ENCODE measurements around the gene HS6ST2. TPM values are rescaled to one million over a fixed set of nuclear protein-coding genes. Genes with fewer than 3 reads are reported as not detected.

Gene HS6ST2
- total RNA-seq, 1 donor from 2014 or later, result 0.08 TPM

DNA sequence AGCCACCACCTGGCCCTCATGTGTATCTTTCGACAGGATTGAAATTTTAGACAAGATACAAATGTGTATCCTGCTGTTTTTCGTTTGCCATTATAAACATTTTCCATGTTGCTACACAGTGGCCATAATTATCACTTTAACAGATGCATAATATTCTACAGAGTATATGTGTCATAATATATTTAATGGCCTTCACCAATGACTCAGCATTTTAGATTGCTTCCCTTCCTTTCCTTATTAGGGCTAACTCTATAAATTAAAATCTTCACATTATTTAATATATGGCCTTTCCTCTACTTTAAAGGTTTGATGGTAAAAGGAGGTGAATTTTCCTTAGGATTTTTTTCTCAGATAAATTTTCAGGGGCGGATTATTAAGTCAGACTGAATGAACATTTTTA lies 97.4 kb downstream of the HS6ST2 start:
- intact Hi-C loops (cut with DNase I), result no loop called here
- DNase-seq (ENCODE audit: missing footprints) (no peak), ATAC-seq (no peak)

- DNase-seq (ENCODE audit: missing footprints) (no peak), ATAC-seq (no peak)
- intact Hi-C loops (cut with DNase I), result no loop called here
These were observed 98.2 kb downstream of the HS6ST2 start for GRCh38 chrX:132860200-132860599.

GRCh38 chrX:132858018-132858417 lies 100.4 kb downstream of the HS6ST2 start:
- DNase-seq (ENCODE audit: missing footprints) (no peak), ATAC-seq (no peak)
- intact Hi-C loops (cut with DNase I), result no loop called here

- ATAC-seq, result no peak
- no peak for DNase-seq (ENCODE audit: missing footprints)
- intact Hi-C loops (cut with DNase I), result no loop called here
These were observed 102.6 kb downstream of the HS6ST2 start for GRCh38 chrX:132855780-132856341.

DNA sequence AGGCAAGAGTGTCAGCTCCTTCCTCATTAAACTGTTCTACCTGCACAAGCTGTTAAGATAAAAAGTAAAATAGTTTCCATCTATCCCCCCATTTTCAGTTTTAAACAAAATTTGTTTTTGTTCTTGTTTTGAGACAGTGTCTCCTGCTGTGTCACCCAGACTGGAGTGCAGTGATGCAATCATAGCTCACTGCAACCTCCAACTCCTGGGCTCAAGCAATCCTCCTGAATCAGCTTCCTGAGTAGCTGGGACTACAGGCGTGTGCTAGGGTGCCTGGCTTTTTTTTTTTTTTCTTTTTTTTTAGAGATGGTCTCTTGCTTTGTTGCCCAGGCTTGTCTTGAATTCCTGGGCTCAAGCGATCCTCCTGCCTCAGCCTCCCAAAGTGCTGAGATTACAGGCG lies 105.4 kb downstream of the HS6ST2 start:
- intact Hi-C loops (cut with DNase I), result no loop called here
- ATAC-seq, result no peak
- no peak for DNase-seq (ENCODE audit: missing footprints)

DNA sequence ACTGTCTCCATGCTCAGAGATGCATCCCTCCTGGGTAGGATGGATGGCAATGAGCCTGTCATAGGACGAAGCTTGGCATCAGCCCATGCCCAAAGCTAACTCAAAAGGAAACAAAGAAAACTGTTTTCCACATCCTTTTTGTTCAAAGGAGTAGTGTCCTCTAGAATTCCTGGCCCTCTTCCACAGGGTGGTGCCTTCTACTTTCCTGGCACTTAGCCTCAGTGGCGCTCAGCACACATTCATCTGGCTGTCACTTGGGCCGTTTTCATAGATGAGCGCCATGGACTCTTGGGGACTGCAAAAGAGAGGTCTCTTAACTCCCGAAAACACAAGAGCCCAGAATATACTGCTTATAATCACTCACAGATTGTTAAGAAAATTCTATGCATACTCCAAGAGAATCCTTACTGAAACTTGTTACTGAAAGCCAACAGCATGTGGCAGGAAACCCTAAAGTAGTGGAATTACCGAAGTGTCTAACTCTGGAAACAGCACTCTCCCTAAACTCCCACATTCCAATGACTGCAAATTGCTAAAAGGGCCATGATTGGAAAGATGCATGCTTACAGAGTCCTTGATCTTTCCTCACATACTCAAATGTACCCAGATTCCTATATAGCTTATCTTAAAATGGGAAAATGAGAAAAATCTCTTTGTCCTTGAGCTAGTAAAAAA lies 110.0 kb downstream of the HS6ST2 start:
- intact Hi-C loops (cut with DNase I), result no loop called here
- ATAC-seq, result no peak
- DNase-seq (ENCODE audit: missing footprints), result no peak

- DNase-seq (ENCODE audit: missing footprints), result no peak
- intact Hi-C loops (cut with DNase I), result no loop called here
- no peak for ATAC-seq
These were observed 115.1 kb downstream of the HS6ST2 start for GRCh38 chrX:132843363-132843762.

DNA sequence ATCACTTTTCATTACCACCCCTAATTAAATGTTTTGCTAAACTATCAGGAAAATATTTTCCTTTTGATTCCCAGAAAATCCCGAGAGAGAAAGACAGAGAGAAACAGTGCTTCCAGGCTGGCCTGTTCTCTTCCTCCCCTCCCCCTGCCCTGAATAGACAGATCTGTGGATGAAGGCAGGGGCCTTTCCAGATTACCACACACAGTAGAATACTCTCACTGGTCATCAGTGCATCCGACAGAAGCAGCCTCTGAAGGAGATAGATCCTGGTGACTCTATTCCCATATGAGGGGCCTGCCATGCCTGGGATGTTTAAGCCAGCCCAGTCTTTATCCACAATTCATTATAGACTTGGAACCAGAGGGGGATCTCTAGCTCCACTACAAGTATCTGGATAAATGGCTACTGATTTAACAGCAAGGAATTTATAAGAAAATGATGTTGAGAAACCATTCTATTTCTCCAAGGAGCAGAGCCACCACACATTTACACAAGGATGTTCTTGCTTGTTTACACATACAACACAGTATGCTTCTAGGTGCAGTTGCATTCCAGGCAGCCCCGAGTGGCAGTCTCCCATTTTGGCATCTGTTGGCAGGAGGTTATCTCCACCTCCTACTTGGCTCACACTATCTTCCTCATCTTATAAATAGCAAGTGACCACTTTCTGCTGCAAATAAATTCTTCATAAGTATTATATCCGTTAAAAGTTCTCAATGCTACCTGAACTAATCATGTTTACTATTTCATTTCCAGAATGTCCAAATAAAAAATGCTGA lies 115.8 kb downstream of the HS6ST2 start:
- ATAC-seq, result no peak
- DNase-seq (ENCODE audit: missing footprints), result no peak
- intact Hi-C loops (cut with DNase I), result no loop called here

DNA sequence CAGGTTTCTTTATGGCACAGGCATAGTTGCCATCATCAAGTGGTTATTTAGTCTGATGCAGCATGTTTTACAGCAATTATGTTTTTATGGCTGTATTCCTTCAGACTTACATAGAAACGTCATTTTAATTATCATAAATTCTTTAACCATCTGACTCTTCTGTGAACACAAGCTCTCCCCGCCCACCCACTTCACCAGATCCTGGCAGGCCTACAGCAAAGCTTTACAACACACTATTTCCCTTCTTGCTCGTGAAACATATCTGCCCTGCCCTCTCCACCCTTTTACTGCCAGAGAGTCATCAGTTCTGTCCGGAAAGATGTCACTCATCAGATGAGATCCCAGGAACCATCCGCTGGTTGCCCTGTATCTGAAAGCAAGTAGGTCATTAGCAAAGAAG lies 120.5 kb downstream of the HS6ST2 start:
- intact Hi-C loops (cut with DNase I), result no loop called here
- DNase-seq (ENCODE audit: missing footprints) (no peak), ATAC-seq (no peak)

- intact Hi-C loops (cut with DNase I), result no loop called here
- DNase-seq (ENCODE audit: missing footprints), result no peak
- ATAC-seq, result no peak
These were observed 121.3 kb downstream of the HS6ST2 start for GRCh38 chrX:132837126-132837525.

GRCh38 chrX:132836471-132836870 lies 122.0 kb downstream of the HS6ST2 start:
- no peak for DNase-seq (ENCODE audit: missing footprints)
- intact Hi-C loops (cut with DNase I), result no loop called here
- no peak for ATAC-seq

DNA sequence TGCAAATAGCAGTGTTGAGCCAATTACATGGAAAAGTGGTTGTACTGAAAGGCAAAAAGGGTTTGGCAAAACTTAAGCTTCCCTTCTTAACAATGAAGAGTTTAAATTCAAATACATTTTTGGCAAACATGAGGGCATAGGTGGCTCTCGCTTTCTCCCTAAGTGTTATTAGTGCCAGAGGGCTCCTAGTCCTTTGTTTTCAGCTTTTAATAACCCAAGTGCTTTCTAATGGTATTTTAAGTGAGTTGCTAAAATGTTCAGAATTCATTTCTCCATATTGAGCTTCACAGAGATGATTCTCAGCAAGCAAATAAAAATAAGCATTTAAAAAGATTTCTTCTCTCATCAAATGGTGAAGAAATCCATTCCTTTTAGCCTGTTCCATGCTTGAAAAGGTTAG lies 123.7 kb downstream of the HS6ST2 start:
- intact Hi-C loops (cut with DNase I), result no loop called here
- ATAC-seq (no peak), DNase-seq (ENCODE audit: missing footprints) (no peak)

DNA sequence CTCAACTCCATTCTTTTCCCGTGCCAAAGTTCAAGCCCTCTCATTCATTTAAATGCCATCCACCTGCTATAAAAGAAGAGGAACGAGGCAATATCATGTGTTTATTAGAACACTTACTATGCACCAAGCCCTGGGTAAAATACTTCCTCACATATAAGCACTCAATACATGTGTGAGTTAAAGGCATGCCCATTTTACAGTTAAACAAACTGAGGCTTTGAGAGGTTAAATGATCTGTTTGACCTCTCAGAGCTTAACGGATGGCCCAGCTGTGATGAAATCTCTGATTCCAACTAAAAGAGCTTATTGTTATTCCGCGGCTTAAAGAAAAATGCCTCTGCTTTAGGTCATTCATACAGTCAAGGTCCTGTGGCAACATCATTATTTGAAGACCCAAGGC lies 124.3 kb downstream of the HS6ST2 start:
- intact Hi-C loops (cut with DNase I), result no loop called here
- ATAC-seq (no peak), DNase-seq (ENCODE audit: missing footprints) (no peak)

DNA sequence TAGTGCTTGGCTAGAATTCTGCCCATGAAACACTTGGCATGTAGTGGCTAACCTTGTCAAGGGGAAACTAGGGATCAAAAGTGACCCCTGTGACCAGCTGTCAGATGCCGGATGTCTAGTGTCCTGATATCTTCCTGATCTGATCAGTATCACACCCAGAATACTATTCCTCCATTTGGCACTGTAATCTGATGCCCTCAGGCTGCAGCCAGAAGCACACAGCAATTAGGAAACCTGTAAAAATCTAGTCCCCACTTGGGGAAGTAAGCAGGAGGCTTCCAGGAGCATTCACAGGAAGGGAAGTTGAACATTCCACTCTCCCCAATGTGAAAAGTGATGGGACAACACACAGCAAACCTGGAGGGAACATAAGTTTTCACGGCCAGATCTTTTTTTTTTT lies 125.1 kb downstream of the HS6ST2 start:
- ATAC-seq (no peak), DNase-seq (ENCODE audit: missing footprints) (no peak)
- intact Hi-C loops (cut with DNase I), result no loop called here

GRCh38 chrX:132831336-132831973 lies 127.0 kb downstream of the HS6ST2 start:
- DNase-seq (ENCODE audit: missing footprints) (no peak), ATAC-seq (no peak)
- intact Hi-C loops (cut with DNase I), result no loop called here

DNA sequence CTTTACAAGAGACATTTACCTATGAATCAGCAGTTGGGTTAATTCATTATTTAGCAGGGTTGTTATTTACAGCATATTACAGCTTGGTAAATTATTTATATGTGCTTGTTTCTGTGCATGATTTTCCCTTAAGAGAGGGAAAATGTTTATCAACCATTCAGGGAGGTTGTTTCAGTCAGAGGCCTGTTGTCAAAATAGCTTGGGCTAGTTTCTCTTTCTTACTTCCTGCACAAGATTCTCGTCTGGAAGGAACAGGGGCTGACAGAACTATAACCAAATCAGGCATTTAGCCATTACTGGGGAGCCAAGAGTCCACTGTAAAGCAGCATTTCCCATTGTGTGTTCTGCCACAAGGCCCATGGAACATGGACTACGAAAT lies 135.8 kb downstream of the HS6ST2 start:
- intact Hi-C loops (cut with DNase I), result no loop called here
- DNase-seq (ENCODE audit: missing footprints) (no peak), ATAC-seq (no peak)

DNA sequence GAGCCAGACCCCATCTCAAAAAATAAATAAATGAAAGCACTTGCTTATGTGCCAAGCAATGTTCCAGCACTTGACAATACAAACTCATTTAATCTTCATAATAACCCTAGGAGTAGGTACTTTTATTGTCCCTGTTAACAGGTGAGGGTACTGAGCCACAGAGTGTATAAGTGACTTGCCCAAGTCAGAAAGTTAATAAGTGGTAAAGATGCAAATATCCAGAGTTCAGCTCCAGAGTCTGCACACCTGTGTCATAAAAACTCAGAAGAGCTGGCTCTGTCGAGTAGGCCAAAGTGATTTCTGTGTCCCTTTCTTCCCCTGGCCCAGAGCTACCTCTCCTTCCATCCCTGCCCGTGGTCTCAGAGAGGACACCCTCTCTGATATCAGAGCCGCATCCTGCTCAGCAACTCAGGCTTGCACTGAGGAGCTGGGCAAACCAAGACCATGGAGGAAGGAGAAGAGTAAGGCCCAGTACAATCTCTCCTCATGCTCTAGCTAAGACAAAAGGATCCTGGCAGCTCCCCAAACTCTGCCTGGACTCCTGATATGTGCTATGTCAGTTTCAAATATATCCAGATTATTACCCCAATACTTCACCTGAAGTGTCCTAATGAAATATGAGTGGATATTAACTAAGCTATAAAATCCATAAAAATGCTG lies 136.3 kb downstream of the HS6ST2 start:
- no peak for DNase-seq (ENCODE audit: missing footprints)
- intact Hi-C loops (cut with DNase I), result no loop called here
- ATAC-seq, result no peak

GRCh38 chrX:132820675-132821074 lies 137.8 kb downstream of the HS6ST2 start:
- intact Hi-C loops (cut with DNase I), result no loop called here
- DNase-seq (ENCODE audit: missing footprints), result no peak
- no peak for ATAC-seq

GRCh38 chrX:132819711-132820264 lies 138.6 kb downstream of the HS6ST2 start:
- intact Hi-C loops (cut with DNase I), result no loop called here
- no peak for DNase-seq (ENCODE audit: missing footprints)
- no peak for ATAC-seq

All from Right ventricle myocardium inferior (tissue), 1 donor.